Esophagus squamous epithelium (tissue), 5 donors: ENCODE data around the gene STMN3. TPM values are rescaled to one million over a fixed set of nuclear protein-coding genes. Genes with fewer than 3 reads are reported as not detected.

Experiments
- DNase-seq: peaks from one replicate; lab custom pipeline; 2025; lab: John Stamatoyannopoulos, UW
- H3K27ac ChIP-seq, 4 donors: fragments of 200-600 bp; sonication (generic); one replicate each; pipeline ENCODE4 v1.5.1; 2016 to 2019; ENCODE audit warnings: mild to moderate bottlenecking in 1 of 4
- H3K27me3 ChIP-seq, 4 donors: fragments of 200-600 bp; sonication (generic); 1 replicate in 3 of 4; 2 replicates in 1 of 4; pipeline versions ENCODE4 v1.5.1 to v1.6.0; 2017 to 2021; ENCODE audit warnings: antibody characterized with exemption in 1 of 4
- H3K36me3 ChIP-seq, 3 donors: fragments of 200-600 bp; sonication (generic); one replicate each; pipeline ENCODE4 v1.5.1; 2016 to 2019
- H3K4me1 ChIP-seq, 3 donors: fragments of 200-600 bp; sonication (generic); one replicate each; pipeline ENCODE4 v1.5.1; 2017 to 2019
- H3K4me3 ChIP-seq, 4 donors: fragments of 200-600 bp; sonication (generic); 1 replicate in 3 of 4; 2 replicates in 1 of 4; pipeline ENCODE4 v1.5.1; 2016 to 2019; ENCODE audit warnings: mild to moderate bottlenecking in 2 of 4, moderate library complexity in 1 of 4
- H3K9me3 ChIP-seq, 3 donors: fragments of 200-600 bp; sonication (generic); one replicate each; pipeline ENCODE4 v1.5.1; 2016 to 2019
- CTCF ChIP-seq, 6 experiments: fragments of 450-650 bp in 4 of 6; fragments of 200-600 bp in 2 of 6; sonication (generic) in 2 of 6; IDR thresholded peaks; one replicate each; pipeline ENCODE4 v1.5.1; 2016 to 2019; ENCODE audit warnings: antibody characterized with exemption in 6 of 6, mild to moderate bottlenecking in 4 of 6, moderate library complexity in 4 of 6
- POLR2A ChIP-seq, 4 donors: fragments of 450-650 bp; IDR thresholded peaks; one replicate each; pipeline ENCODE4 v1.6.1; 2017; ENCODE audit warnings: antibody characterized with exemption in 4 of 4, mild to moderate bottlenecking in 4 of 4, moderate library complexity in 3 of 4
- WGBS, 2 donors: methylation state at CpG; one replicate each; pipeline ENCODE4 v1.1.5; 2018; 5-methylcytosine and 5-hydroxymethylcytosine counted together
- intact Hi-C: fragments of 100-400 bp; cut with DNase I; formaldehyde crosslinking; loops from one replicate; pipeline ENCODE4 v1.15.0; 2022
- total RNA-seq, 4 donors: library from RNA; depleted of rRNA; stranded (reverse); fragments of >200 nt; gene quantifications; one replicate each; pipeline ENCODE4 v1.1.0, GENCODE V29; 2016
- donor health status: DM: yes; HTN: yes; CAD: no.

Gene STMN3
- total RNA-seq, 4 donors from 2014 or later, result 1.9 to 8.4 (median 4.5) TPM

GRCh38 chr20:63628246-63628975, 24.8 kb downstream of the STMN3 start:
- no peak for DNase-seq
- intact Hi-C loops, result no loop called here
- H3K27ac ChIP-seq, result peak overlapping the region; percentile 97 to 100 (median 98)
- no peaks in the 10 kb centered on the region for H3K9me3 ChIP-seq
- H3K36me3 ChIP-seq, result no peaks in the 10 kb centered on the region
- peaks cover 12 to 39% (median 17%) of the 10 kb centered on the region in 3 donors for H3K4me1 ChIP-seq
- peak overlapping the region; percentile 83 to 98 (median 96) for H3K4me3 ChIP-seq
- 25 to 27% methylated on average over 12 to 16 of the region's 22 CpGs for WGBS, 2 donors
- TF ChIP-seq POLR2A (IDR thresholded peaks at IDR 0.05), result peak in 1 of 4 donors; percentile 46
- no peak for TF ChIP-seq CTCF (IDR thresholded peaks at IDR 0.05)
- no peaks in the 10 kb centered on the region for H3K27me3 ChIP-seq

GRCh38 chr20:63627751-63628245, 25.4 kb downstream of the STMN3 start:
- DNase-seq, result no peak
- H3K27me3 ChIP-seq, result no peaks in the 10 kb centered on the region
- intact Hi-C loops, result no loop called here

GRCh38 chr20:63627129-63627750, 26.0 kb downstream of the STMN3 start:
- DNase-seq, result peak; percentile 75
- peak in 3 of 4 donors; percentile 56 to 85 (median 70) for TF ChIP-seq POLR2A (IDR thresholded peaks at IDR 0.05)
- TF ChIP-seq CTCF (IDR thresholded peaks at IDR 0.05), result no peak
- Histone ChIP-seq H3K36me3 (no peaks in the 10 kb centered on the region), H3K4me3 (peak overlapping the region; percentile 83 to 98 (median 96)), H3K27ac (peak overlapping the region; percentile 97 to 100 (median 98)), H3K4me1 (peaks cover 12 to 39% (median 17%) of the 10 kb centered on the region in 3 donors), H3K9me3 (no peaks in the 10 kb centered on the region), H3K27me3 (no peaks in the 10 kb centered on the region)
- 0% methylated on average over 8 to 22 of the region's 68 CpGs for WGBS, 2 donors
- intact Hi-C loops, result no loop called here

More at GRCh38 chr20:63627751-63628245, 25.4 kb downstream of the STMN3 start:
- no peaks in the 10 kb centered on the region for H3K36me3 ChIP-seq
- H3K9me3 ChIP-seq, result no peaks in the 10 kb centered on the region
- WGBS, 2 donors, result 0% methylated on average over 3 of the region's 28 CpGs; no CpG with 5 or more reads in 1 of the 2 donors
- H3K4me1 ChIP-seq, result peaks cover 12 to 39% (median 17%) of the 10 kb centered on the region in 3 donors
- peak overlapping the region; percentile 83 to 98 (median 96) for H3K4me3 ChIP-seq
- no peak for TF ChIP-seq CTCF (IDR thresholded peaks at IDR 0.05)
- peak overlapping the region; percentile 97 to 100 (median 98) for H3K27ac ChIP-seq

GRCh38 chr20:63626424-63627128, 26.6 kb downstream of the STMN3 start, which contains the start of gene GMEB2:
TSS of gene GMEB2 (minus strand) at chr20:63627101. CDS start at chr20:63619397, 7,704 bp downstream.
- H3K4me1 ChIP-seq, result peaks cover 12 to 39% (median 17%) of the 10 kb centered on the region in 3 donors

More at GRCh38 chr20:63626424-63627128, 26.6 kb downstream of the STMN3 start, which contains the start of gene GMEB2:
- H3K9me3 ChIP-seq, result no peaks in the 10 kb centered on the region
- peak within 1 kb of the TSS; percentile 83 to 98 (median 96) for H3K4me3 ChIP-seq
- intact Hi-C loops, result no loop called here
- no CpG with 5 or more reads among the region's 114 CpGs for WGBS, 2 donors
- no peaks in the 10 kb centered on the region for H3K27me3 ChIP-seq
- no peaks in the 10 kb centered on the region for H3K36me3 ChIP-seq
- peak within 1 kb of the TSS; percentile 97 to 100 (median 98) for H3K27ac ChIP-seq
- TF ChIP-seq CTCF (IDR thresholded peaks at IDR 0.05), result no peak
- peak in 2 of 4 donors; percentile 66 to 76 for TF ChIP-seq POLR2A (IDR thresholded peaks at IDR 0.05)
- DNase-seq, result no peak
